GM03348 (cell line): ENCODE data around the gene ATF6B.
"Not testable (repeated sequence)": the region's sequence is repeated elsewhere in the genome, so short reads cannot be mapped to it uniquely, and the experiment has no call there.

Experiments
- DNase-seq: peaks from one replicate; pipeline ENCODE4 v3.0.0; 2012; ENCODE audit warnings: low spot score

Gene ATF6B

DNA sequence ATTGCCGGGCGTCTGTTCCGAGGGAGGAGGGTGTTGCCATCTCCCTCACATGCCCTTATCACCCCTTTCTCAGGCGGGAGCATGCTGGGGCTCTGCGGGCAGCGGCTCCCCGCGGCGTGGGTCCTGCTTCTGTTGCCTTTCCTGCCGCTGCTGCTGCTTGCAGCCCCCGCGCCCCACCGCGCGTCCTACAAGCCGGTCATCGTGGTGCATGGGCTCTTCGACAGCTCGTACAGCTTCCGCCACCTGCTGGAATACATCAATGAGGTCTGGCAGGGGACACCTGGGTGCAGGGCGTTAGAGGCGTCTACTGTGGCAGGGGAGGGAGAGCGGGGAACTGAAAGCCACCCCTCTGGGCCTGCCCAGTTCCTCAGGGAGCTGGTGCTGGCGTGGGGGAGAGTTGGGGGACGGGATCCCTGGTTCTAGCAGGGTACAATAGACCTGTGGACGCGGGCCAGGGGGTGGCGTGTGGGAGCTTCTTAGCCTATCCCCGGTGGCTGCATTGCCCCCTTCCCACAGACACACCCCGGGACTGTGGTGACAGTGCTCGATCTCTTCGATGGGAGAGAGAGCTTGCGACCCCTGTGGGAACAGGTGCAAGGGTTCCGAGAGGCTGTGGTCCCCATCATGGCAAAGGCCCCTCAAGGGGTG lies 26.6 kb upstream of the ATF6B start:
- peak; percentile 67 for DNase-seq

DNA sequence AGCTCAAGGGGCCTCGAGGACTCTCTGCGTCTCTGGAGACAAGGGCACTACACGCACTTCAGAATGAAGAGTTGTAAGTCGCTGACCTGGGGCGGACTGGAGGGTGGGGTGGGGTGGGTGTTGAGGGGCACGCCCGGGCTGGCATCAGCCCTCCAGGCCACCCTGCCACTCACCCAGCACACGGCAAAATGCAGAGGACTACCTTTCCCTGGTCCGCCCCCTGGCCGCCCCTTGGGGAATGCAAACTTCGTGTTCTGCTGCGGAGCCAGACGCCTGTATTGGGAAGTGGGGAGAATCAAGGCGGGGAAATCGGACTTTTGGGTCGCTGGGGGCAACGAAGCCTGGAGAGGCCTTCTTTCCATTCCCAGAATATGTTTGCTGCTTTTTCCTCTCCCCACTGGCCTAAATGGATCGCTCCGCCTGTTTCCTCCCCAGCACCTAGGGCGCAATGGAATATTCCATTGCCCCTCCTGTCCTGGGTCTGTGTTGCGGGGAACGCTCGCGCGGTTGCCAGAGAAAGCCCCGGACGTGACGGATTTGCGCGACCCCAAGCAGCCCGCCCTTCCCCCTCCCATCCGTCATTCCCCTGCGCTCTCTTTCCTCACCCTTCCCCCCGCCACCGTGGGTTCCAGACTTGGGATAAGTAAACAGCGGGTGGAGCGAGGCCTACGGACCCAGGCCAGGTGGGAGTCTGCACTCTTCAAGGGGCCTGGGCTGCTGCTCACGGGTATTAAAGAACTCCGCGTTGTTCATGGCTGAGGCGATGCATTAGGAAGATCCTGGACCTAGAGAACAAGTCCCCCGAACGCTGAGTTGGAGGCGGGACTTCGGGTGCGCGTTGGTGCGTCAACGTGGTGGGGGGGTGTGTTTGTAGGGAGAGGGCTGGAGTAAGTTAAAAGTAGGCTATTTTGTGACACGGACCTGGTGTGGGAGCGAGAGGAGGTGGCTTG lies 25.8 kb upstream of the ATF6B start, which contains the start of gene PPT2:
Gene PPT2 (plus strand): TSS at position 578 of the 950 bp plus-strand sequence. CDS start 454 bp downstream, outside the sequence.
- peak; percentile 94 for DNase-seq

DNA sequence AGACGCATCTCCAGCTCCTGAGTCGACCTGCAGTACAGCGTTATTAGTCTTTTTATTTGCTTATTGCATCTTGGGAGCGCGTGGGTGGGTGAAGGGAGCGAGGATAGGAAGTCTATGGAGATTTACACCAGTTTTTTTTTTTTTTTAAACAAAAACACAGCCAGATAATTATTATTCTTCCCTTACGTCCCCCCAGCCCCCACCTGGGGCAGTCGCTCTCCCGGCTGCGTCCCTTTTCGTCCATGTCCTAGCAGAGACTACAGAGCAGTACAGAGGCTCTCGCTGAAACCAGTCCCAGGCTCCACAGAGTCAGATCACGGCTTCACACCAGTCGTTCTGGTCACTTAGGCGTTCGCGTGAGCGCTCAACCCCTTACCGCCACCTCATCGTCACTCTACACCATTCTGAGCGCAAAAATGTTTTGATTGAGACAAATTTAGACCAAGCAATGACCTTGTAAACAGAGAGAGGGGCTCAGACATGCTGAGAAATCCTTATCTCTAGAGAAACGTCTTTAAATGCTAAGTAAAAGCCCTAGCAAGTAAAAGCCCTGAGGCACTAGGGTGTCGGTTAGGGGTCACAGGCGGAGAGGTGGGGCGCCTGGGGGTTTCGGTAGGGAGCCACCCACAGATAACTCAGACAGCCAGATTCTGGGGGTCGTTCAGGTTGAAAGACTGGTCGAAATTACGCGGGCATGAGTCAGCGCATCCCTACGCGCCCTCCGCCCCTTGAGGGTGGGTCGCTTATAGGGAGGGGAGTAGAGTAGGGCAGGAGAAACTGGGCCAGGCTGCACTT lies 24.9 kb upstream of the ATF6B start:
- DNase-seq, result peak; percentile 26

DNA sequence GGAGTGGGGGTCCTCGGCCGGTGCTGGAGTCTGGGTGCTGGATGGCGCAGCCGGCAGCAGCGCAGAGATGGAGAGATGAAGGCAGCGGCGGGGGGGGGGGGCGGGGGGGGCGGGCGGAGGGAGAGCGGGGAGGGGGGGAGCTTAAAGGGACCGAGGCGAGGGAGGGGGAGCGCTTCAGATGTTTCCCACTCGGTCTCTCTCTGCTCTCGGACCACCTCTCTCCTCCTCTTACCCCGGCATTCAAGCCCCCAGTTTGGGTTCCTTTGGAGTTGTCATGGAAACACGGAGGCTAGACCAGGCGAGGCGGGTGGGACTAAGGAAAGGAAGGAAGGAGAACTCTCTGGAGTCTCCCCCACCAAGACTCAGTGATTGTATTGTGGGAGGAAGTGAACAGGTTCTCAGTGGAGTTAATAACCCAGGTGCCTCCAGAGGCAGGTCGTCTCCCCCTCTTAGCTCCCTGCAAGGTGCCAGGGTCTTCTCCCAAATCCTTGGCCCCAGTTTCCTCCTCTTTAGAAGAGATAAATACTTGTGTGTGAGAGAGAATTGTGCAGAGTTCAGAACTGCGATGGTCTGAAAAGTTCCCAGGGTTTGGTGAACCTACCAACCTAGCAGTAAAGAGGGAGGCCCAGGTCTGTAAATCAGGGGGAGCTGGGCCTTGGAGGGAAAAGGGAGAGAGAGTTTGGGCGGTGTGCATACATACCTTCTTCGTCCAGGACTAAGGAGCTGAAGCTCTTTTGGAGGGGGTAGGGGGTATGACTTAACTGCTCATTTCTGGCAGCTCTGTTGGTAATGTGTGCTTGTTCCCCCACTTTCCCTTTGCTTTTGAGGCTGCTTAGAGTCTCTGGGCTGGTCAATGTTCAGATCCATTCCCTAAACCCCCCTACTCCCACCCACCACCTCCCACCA lies 24.1 kb upstream of the ATF6B start, which contains the start of gene PRRT1:
Gene PRRT1 (minus strand): TSS at position 77 of the 906 bp plus-strand sequence. CDS start 112 bp downstream, outside the sequence.
- DNase-seq, result peak; percentile 80

DNA sequence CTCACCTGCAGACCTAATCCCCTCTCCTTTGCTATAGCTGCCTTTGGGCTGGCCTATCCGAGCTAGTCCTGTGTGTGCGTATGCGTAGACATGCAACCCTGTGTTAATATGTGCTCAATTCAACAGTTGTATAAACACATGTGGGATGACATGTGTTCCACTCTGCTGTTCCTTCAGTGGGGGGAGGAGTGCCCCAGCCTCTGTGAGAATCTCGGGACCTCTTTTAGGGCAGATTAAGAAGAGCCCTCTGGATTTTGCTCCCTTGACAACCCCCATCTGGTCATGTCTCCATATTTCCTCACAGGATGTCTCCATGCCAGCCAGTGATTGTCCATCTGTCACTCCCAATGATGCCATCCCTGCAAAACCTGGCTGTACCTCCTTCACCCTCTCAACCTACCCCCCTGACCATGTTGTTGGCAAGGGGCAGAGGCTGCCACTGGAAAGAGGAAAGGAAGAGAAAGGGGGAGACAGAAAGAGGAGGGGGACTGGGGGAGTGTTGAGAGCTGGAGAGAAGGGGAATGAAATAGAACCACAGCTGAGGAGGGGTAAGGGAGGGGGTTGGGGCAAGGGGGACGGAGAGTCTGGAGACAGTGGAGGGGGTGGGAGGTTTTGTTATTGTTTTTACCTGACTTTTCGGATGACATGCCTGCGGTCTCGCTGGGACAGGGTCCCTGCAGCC lies 23.3 kb upstream of the ATF6B start:
- DNase-seq, result no peak

GRCh38 chr6:32149932-32150870 lies 22.2 kb upstream of the ATF6B start:
- DNase-seq, result no peak

DNA sequence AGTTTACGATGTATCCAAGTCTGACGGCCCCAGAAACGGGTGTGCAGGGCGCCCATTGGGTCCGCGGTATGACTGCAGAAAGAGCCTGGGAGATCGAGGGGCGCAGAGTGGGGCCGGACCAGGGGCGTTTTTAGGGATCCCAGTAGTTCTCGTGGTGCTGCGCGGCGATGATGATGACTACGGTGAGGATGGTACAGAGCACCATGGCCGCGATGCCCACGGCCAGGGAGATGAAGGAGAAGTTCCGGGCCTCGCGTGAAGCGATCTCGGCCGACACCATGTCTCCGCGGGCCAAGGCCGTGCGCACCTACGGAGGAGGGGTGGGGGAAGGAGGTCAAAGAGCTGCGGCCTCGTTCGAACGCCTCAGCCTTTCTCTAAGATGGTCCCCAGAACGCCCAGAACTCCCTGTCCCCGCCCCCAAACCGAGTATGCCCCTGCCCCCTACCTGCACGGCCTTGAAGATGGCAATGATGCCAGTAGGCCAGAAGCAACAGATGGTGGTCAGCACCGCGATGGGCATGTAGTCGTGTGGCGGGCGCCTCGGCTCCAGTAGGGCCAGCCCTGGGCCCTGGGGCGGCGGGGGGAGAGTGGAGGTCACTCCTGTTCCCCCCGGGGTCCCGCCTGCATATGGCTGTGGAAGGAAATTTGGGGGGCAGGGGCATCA lies 21.2 kb upstream of the ATF6B start:
- DNase-seq, result no peak

GRCh38 chr6:32148289-32149091 lies 20.4 kb upstream of the ATF6B start:
- no peak for DNase-seq

DNA sequence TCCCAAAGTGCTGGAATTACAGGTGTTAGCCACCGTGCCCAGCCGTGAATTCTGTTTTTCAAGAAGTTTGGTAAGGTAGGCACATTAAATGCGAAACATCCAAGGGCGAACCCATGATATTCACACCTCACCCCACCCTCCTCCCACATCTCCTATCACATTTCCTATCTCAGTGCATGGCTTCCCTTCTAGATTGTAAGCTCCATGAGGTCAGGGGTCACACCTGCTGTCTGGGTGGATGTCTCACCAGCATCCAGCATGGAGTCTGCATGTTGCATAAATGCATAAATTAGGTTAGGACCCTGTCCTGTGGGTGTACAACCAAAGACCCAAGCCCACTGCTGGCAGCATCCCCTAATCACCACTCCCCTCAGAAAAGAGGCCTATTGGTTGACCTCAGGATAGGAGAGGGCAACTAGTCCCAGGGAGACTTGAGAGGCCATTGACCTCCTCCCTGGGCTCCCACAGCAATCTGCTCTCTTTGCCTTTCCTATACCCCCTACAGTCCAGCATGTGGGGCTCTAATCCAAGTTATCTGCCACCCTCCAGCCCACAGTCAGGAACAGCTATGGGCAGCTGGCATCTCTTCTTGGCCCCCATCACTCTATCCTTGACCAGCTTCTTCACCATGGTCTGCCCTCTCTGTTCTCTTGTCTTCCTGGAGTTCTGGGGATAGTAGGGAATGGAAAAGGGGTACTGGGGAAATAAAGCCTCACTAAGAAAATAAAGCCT lies 19.5 kb upstream of the ATF6B start:
- DNase-seq, result no peak

- DNase-seq, result no peak
Measured at GRCh38 chr6:32146687-32147086, 18.6 kb upstream of the ATF6B start.

DNA sequence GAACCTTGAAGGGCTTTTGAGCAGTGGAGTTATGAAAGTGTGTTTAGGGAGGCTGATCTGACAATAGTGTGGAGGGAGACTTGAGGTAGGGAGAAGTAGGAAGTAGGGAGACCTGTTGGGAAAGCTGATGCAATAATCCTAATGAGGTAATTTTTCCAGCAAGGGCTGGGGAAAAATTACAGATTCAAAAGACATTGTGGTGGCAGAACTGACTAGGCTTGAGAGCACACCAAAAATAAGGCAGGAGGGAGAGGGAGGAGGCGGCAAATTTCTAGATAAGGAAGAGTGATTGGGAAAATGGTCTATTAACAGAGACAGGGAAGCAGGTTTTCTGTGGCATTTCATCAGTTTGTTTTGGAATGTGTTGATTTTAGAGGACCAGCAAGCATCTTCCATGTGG lies 18.2 kb upstream of the ATF6B start:
- no peak for DNase-seq

GRCh38 chr6:32144238-32144637 lies 16.2 kb upstream of the ATF6B start:
- not testable (repeated sequence) for DNase-seq

DNA sequence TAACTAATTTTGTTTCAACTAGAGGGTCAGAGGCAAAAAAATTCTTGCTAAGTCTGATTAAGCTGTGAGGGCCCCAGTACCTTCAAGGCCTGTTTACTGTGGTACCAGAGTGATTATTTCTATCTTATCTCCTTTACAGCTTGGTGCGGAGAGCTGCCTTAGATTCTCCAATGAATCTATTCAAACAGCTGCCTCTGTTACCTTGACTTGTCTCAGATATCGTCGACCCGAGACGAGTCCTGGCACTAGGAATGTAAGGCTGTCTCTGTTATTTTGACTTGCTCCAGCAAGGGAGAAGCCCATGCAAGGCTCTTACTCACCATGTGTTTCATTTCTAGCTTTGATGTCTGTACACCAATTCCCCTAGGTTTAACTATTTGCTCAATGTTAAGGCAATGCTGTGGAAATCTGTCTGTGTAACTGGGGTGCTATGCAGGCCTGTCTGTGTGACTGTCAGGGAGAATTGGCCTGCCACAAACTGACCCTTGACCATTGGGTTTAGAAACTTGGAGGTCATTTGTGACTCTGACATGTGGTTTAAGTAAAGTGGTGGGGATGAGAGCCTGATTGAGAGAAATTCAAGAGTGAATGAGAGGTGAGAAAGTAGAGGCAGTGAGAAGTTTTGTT lies 12.5 kb upstream of the ATF6B start:
- DNase-seq, result no peak

- no peak for DNase-seq
Measured at GRCh38 chr6:32139590-32139989, 11.5 kb upstream of the ATF6B start.

GRCh38 chr6:32137454-32137853 lies 9.4 kb upstream of the ATF6B start:
- DNase-seq, result no peak

DNA sequence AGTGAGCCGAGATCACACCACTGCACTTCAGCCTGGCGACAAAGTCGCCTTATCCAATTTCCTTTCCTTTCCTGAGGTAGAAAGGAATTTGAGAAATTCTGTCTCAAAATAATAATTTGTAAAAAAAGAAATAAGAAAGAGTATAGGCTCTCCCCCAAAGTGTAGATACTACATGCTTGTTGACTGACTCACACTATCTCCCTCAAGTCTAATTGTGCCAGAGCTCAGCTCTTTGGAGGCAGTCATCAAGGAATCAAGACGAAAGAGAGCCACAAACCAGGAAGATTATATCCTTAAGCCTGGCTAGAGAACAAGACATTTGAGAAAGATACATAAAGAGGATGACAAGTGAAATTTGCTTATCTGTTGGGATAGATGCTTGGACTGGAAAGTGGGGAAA lies 5.7 kb upstream of the ATF6B start:
- peak; percentile 53 for DNase-seq

- no peak for DNase-seq
Measured at GRCh38 chr6:32132110-32132509, 4.1 kb upstream of the ATF6B start.
